Spleen (tissue), 11 donors: ENCODE measurements around the gene ANKS1B. TPM values are rescaled to one million over a fixed set of nuclear protein-coding genes. Genes with fewer than 3 reads are reported as not detected.

Experiments
- DNase-seq: peaks from one replicate; pipeline ENCODE4 v3.0.0-alpha.2; 2020
- H3K27ac ChIP-seq, 8 donors: fragments of 200-600 bp; sonication (generic) in 7 of 8; 1 replicate in 4 of 8; 2 replicates in 4 of 8; pipeline versions ENCODE4 v1.5.0 to v1.8.0; 2016 to 2021; ENCODE audit warnings: inconsistent platforms in 4 of 8, mild to moderate bottlenecking in 4 of 8, moderate library complexity in 1 of 8
- H3K27me3 ChIP-seq, 7 donors: fragments of 200-600 bp; sonication (generic) in 6 of 7; replicated peaks in 1 of 7; 1 replicate in 4 of 7; 2 replicates in 3 of 7; pipeline versions ENCODE4 v1.5.0 to v1.8.0; 2016 to 2021; ENCODE audit warnings: inconsistent platforms in 3 of 7, mild to moderate bottlenecking in 1 of 7
- H3K36me3 ChIP-seq, 6 donors: fragments of 200-600 bp; sonication (generic) in 5 of 6; 1 replicate in 4 of 6; 2 replicates in 2 of 6; pipeline versions ENCODE4 v1.5.0 to v1.8.0; 2016 to 2021; ENCODE audit warnings: inconsistent platforms in 2 of 6
- H3K4me1 ChIP-seq, 6 donors: fragments of 200-600 bp; sonication (generic) in 5 of 6; 1 replicate in 3 of 6; 2 replicates in 3 of 6; pipeline versions ENCODE4 v1.5.0 to v1.8.0; 2016 to 2021; ENCODE audit warnings: inconsistent platforms in 3 of 6
- H3K4me3 ChIP-seq, 8 donors: fragments of 200-600 bp; sonication (generic) in 7 of 8; 1 replicate in 4 of 8; 2 replicates in 4 of 8; pipeline versions ENCODE4 v1.5.0 to v1.8.0; 2016 to 2021; ENCODE audit warnings: inconsistent platforms in 4 of 8, mild to moderate bottlenecking in 4 of 8, moderate library complexity in 2 of 8
- H3K9me3 ChIP-seq, 8 donors: fragments of 200-600 bp; sonication (generic) in 7 of 8; 1 replicate in 4 of 8; 2 replicates in 4 of 8; pipeline versions ENCODE4 v1.5.0 to v1.8.0; 2016 to 2021; ENCODE audit warnings: inconsistent platforms in 4 of 8
- CTCF ChIP-seq, 11 experiments: fragments of 200-600 bp in 7 of 11; fragments of 450-650 bp in 4 of 11; sonication (generic) in 4 of 11; IDR thresholded peaks in 8 of 11; conservative IDR thresholded peaks in 3 of 11; 1 replicate in 7 of 11; 2 replicates in 4 of 11; pipeline versions ENCODE4 v1.4.0 to v1.8.0; 2016 to 2021; ENCODE audit warnings: antibody characterized with exemption in 11 of 11, inconsistent platforms in 4 of 11, mild to moderate bottlenecking in 1 of 11
- POLR2A ChIP-seq, 3 donors: fragments of 450-650 bp; IDR thresholded peaks; one replicate each; pipeline ENCODE4 v1.5.1; 2017; ENCODE audit warnings: antibody characterized with exemption in 3 of 3, mild to moderate bottlenecking in 1 of 3
- POLR2AphosphoS5 ChIP-seq, 3 donors: sonication (generic); formaldehyde crosslinking; IDR thresholded peaks; one replicate each; pipeline ENCODE4 v1.5.1; 2017; ENCODE audit warnings: antibody characterized with exemption in 3 of 3
- WGBS, 5 donors: extraction: QIAGEN DNeasy Blood & Tissue Kit in 3 of 5; methylation state at CpG; one replicate each; pipeline versions ENCODE4 v1.1.5 to v1.1.7; 2013 to 2018; 5-methylcytosine and 5-hydroxymethylcytosine counted together
- intact Hi-C: fragments of 100-400 bp; cut with DNase I; formaldehyde crosslinking; loops from one replicate; pipeline ENCODE4 v1.15.0; 2023; ENCODE audit warnings: low total_unique reads
- polyA plus RNA-seq, 3 donors: library from polyadenylated mRNA; stranded (reverse); fragments of 200-250 nt; gene quantifications; one replicate each; pipeline ENCODE4 v1.2.1, GENCODE V29; 2013
- total RNA-seq, 7 donors: library from RNA; depleted of rRNA in 3 of 7; stranded (reverse); fragments of >200 nt in 3 of 7; fragmentation: NEBNext Ultra II Directional in 4 of 7; extraction: Animal tissue kit (Norgen Biotek cat#: 25700) in 4 of 7; gene quantifications; one replicate each; pipeline versions ENCODE4 v1.1.0 to v1.2.1, GENCODE V29; 2016 to 2021
- donor health status: healthy with polysubstance abuse.
- donor health status: DM: no; HTN: no; CAD: no; lungs with moderate emphysema.
- donor health status: DM: no; HTN: no; CAD: no.
- donor health status: Bipolar disorder and iron deficiency.
- donor health status: healthy.
- donor health status: DM: no; HTN: no; CAD: no.
- donor health status: DM: yes; HTN: yes; CAD: no.

The ANKS1B gene
- total and polyA plus RNA-seq, 10 donors = 0.21 to 8.0 (median 4.2) TPM

- no peak for DNase-seq
- Histone ChIP-seq H3K4me1 (no peaks in the 10 kb centered on the region), H3K4me3 (no peak overlapping the region), H3K27me3 (peaks cover 0 to 6% (median 0%) of the 10 kb centered on the region in 7 donors), H3K9me3 (no peaks in the 10 kb centered on the region), H3K36me3 (no peaks in the 10 kb centered on the region), H3K27ac (no peak overlapping the region)
- WGBS, 5 donors = 86 to 98% (median 88%) methylated on average over 3 of the region's 3 CpGs
- intact Hi-C loops = no loop called here
- no peak for TF ChIP-seq POLR2A (IDR thresholded peaks at IDR 0.05)
- TF ChIP-seq POLR2AphosphoS5 (IDR thresholded peaks at IDR 0.05) = no peak
- no peak for TF ChIP-seq CTCF (IDR thresholded peaks at IDR 0.05 in 8 of 11, conservative IDR thresholded peaks at IDR 0.05 in 3 of 11)
These were observed 1193.3 kb downstream of the ANKS1B start for GRCh38 chr12:98791406-98791805.

GRCh38 chr12:98788396-98788795 lies 1196.3 kb downstream of the ANKS1B start:
- H3K36me3 ChIP-seq = no peaks in the 10 kb centered on the region
- no peak for TF ChIP-seq CTCF (IDR thresholded peaks at IDR 0.05 in 8 of 11, conservative IDR thresholded peaks at IDR 0.05 in 3 of 11)
- TF ChIP-seq POLR2AphosphoS5 (IDR thresholded peaks at IDR 0.05) = no peak
- TF ChIP-seq POLR2A (IDR thresholded peaks at IDR 0.05) = no peak
- no peak overlapping the region for H3K4me3 ChIP-seq
- intact Hi-C loops = no loop called here
- H3K27ac ChIP-seq = no peak overlapping the region
- H3K9me3 ChIP-seq = no peaks in the 10 kb centered on the region
- H3K27me3 ChIP-seq = peaks cover 0 to 6% (median 0%) of the 10 kb centered on the region in 7 donors
- WGBS, 5 donors = 90 to 99% (median 94%) methylated on average over 5 of the region's 5 CpGs
- DNase-seq = no peak
- no peaks in the 10 kb centered on the region for H3K4me1 ChIP-seq

GRCh38 chr12:98786653-98787052 lies 1198.1 kb downstream of the ANKS1B start:
- H3K36me3 ChIP-seq = no peaks in the 10 kb centered on the region
- intact Hi-C loops = no loop called here
- no peak for DNase-seq
- 72 to 83% (median 80%) methylated on average over 7 of the region's 7 CpGs for WGBS, 5 donors
- H3K4me1 ChIP-seq = no peaks in the 10 kb centered on the region
- no peak overlapping the region for H3K4me3 ChIP-seq
- peaks cover 0 to 3% (median 0%) of the 10 kb centered on the region in 7 donors for H3K27me3 ChIP-seq
- TF ChIP-seq POLR2A (IDR thresholded peaks at IDR 0.05) = no peak
- TF ChIP-seq POLR2AphosphoS5 (IDR thresholded peaks at IDR 0.05) = no peak
- TF ChIP-seq CTCF (IDR thresholded peaks at IDR 0.05 in 8 of 11, conservative IDR thresholded peaks at IDR 0.05 in 3 of 11) = no peak
- H3K27ac ChIP-seq = no peak overlapping the region
- H3K9me3 ChIP-seq = no peaks in the 10 kb centered on the region

GRCh38 chr12:98783420-98783819 lies 1201.3 kb downstream of the ANKS1B start:
- peaks cover 0 to 3% (median 0%) of the 10 kb centered on the region in 7 donors for H3K27me3 ChIP-seq
- no peaks in the 10 kb centered on the region for H3K9me3 ChIP-seq
- no peak for DNase-seq
- H3K36me3 ChIP-seq = no peaks in the 10 kb centered on the region
- 85 to 94% (median 88%) methylated on average over 2 of the region's 2 CpGs for WGBS, 5 donors
- intact Hi-C loops = no loop called here
- no peak overlapping the region for H3K4me3 ChIP-seq
- H3K4me1 ChIP-seq = no peaks in the 10 kb centered on the region
- TF ChIP-seq CTCF (IDR thresholded peaks at IDR 0.05 in 8 of 11, conservative IDR thresholded peaks at IDR 0.05 in 3 of 11) = no peak
- no peak for TF ChIP-seq POLR2A (IDR thresholded peaks at IDR 0.05)
- TF ChIP-seq POLR2AphosphoS5 (IDR thresholded peaks at IDR 0.05) = no peak
- no peak overlapping the region for H3K27ac ChIP-seq
